Heart right ventricle (tissue), 16 donors: ENCODE data around the gene RGS12. TPM values are rescaled to one million over a fixed set of nuclear protein-coding genes. Genes with fewer than 3 reads are reported as not detected.

Experiments used
- ATAC-seq, 8 donors: fragments of 200-7000 bp; cut with Tn5 transposase; one replicate each; pipeline ENCODE4 v1.9.1; 2020; ENCODE audit warnings: mild to moderate bottlenecking in 8 of 8, moderate library complexity in 8 of 8, moderate number of reproducible peaks in 1 of 8
- DNase-seq, 2 donors: peaks; one replicate each; pipeline ENCODE4 v3.0.0-alpha.2; 2020
- H3K27ac ChIP-seq, 10 donors: fragments of 200-600 bp; sonication (generic) in 2 of 10; one replicate each; pipeline versions ENCODE4 v1.5.0 to v1.8.0; 2020 to 2022; ENCODE audit warnings: mild to moderate bottlenecking in 3 of 10
- H3K27me3 ChIP-seq, 7 donors: fragments of 200-600 bp; one replicate each; pipeline ENCODE4 v1.8.0; 2021 to 2022; ENCODE audit warnings: mild to moderate bottlenecking in 2 of 7
- H3K36me3 ChIP-seq, 9 donors: fragments of 200-600 bp; sonication (generic) in 1 of 9; one replicate each; pipeline versions ENCODE4 v1.5.0 to v1.8.0; 2020 to 2022; ENCODE audit warnings: mild to moderate bottlenecking in 2 of 9
- H3K4me1 ChIP-seq, 9 donors: fragments of 200-600 bp; sonication (generic) in 1 of 9; one replicate each; pipeline versions ENCODE4 v1.5.0 to v1.8.0; 2020 to 2022; ENCODE audit warnings: mild to moderate bottlenecking in 4 of 9
- H3K4me3 ChIP-seq, 10 donors: fragments of 200-600 bp; sonication (generic) in 2 of 10; one replicate each; pipeline versions ENCODE4 v1.5.0 to v1.8.0; 2020 to 2022; ENCODE audit warnings: mild to moderate bottlenecking in 7 of 10, moderate library complexity in 2 of 10
- H3K9me3 ChIP-seq, 11 donors: fragments of 200-600 bp in 10 of 11; sonication (generic) in 2 of 11; one replicate each; pipeline versions ENCODE4 v1.5.0 to v1.8.0; 2013 to 2022; ENCODE audit warnings: mild to moderate bottlenecking in 2 of 11, control low read depth in 1 of 11, moderate library complexity in 1 of 11
- CTCF ChIP-seq, 9 donors: fragments of 200-600 bp; sonication (generic) in 2 of 9; IDR thresholded peaks; one replicate each; pipeline versions ENCODE4 v1.5.0 to v1.8.0; 2021 to 2022; ENCODE audit warnings: antibody characterized with exemption in 9 of 9, mild to moderate bottlenecking in 5 of 9, moderate library complexity in 1 of 9
- WGBS, 2 donors: extraction: QIAGEN DNeasy Blood & Tissue Kit; methylation state at CpG; one replicate each; pipeline ENCODE4 v1.1.7; 2013; ENCODE audit warnings: inconsistent platforms in 1 of 2; 5-methylcytosine and 5-hydroxymethylcytosine counted together
- intact Hi-C, 10 donors: fragments of 100-400 bp; cut with DNase I; formaldehyde crosslinking; loops; one replicate each; pipeline versions ENCODE4 v1.11.1 to v1.14.2; 2022
- polyA plus RNA-seq, 2 donors: library from polyadenylated mRNA; stranded (reverse); fragments of 200-250 nt; gene quantifications; one replicate each; pipeline ENCODE4 v1.2.3, GENCODE V29; 2013
- total RNA-seq, 10 donors: library from RNA; stranded (reverse); fragmentation: NEBNext Ultra II Directional in 3 of 10; extraction: Animal tissue kit (Norgen Biotek cat#: 25700) in 3 of 10; gene quantifications; one replicate each; pipeline versions ENCODE4 v1.2.1 to v1.2.4, GENCODE V29; 2021 to 2023
- donor health status: Arrhythmogenic right ventricular cardiomyopathy.
- donor health status: ischemic (EF 13 %, LVEDD 7.1; RV severe dilation, severe dysfunction).
- donor health status: healthy with polysubstance abuse.
- donor health status: DM: no; HTN: yes; CAD: no.
- donor health status: DM: no; HTN: no; CAD: no.
- donor health status: ischemic (EF 25% LVEDD 6.9; RV normal size, moderate dysfunction).
- donor health status: ischemic (EF 25% LVEDD 5.7; RV mildly dilated, moderate dysfunction).
- donor health status: healthy.
- donor health status: DM: yes; HTN: yes; CAD: no.
- donor health status: Ischemic cardiomyopathy.
- donor health status: ischemic (EF 35%, LVEDD 5.7; RV mildly dilated, moderate dysfunction).
- donor health status: nonischemic (EF 11% LVEDD 7.7; RV severe dilation, severe dysfunction).
- donor health status: DM: yes; HTN: yes; CAD: no.
- donor health status: PGD.
- donor health status: ischemic (EF 29% LVEDD 5.4; RV normal size, mild dysfunction).
- donor health status: nonischemic (EF 23%, LVEDD 6.1; RV moderate dilation, normal function).

RGS12 gene
- total and polyA plus RNA-seq, 12 donors = 9.7 to 24.4 (median 13.1) TPM

DNA sequence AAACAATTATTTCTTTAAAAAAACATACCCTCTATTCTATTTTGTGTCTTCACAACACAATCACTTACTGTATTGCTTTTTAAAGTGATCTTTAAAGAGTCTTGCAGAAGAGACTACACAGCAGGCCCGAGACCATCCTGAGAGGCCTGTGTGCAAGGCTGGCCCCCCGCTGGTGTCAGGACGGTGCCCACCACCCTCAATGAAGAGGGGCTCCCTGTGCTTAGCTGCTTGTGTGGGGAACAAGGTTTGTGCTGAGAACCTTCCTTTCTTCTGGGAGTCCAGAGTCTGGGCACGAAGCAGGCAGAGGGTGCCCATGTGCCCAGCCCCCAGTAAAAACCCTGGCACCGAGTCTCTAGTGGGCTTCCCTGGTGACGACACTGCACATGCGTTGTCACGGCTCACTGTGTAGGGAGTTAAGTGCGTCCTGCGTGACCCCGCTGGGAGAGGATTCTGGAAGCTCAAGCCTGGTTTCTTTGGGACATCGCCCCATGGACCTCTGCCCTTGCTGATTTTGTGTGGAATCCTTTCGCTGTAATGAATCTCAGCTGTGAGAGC is 22.0 kb downstream of the RGS12 start:
- no peak for TF ChIP-seq CTCF (IDR thresholded peaks at IDR 0.05)
- WGBS, 2 donors = 93 to 98% methylated on average over 13 of the region's 13 CpGs
- intact Hi-C loops = no loop called here
- Histone ChIP-seq H3K4me3 (no peak overlapping the region), H3K4me1 (peaks cover 0 to 16% (median 2%) of the 10 kb centered on the region in 9 donors), H3K27me3 (no peaks in the 10 kb centered on the region), H3K9me3 (no peaks in the 10 kb centered on the region), H3K27ac (no peak overlapping the region), H3K36me3 (peaks cover 0 to 34% (median 6%) of the 10 kb centered on the region in 9 donors)
- no peak for DNase-seq
- ATAC-seq = no peak

- Histone ChIP-seq H3K9me3 (no peaks in the 10 kb centered on the region), H3K27me3 (no peaks in the 10 kb centered on the region), H3K4me3 (no peak overlapping the region), H3K27ac (no peak overlapping the region), H3K36me3 (peaks cover 0 to 34% (median 6%) of the 10 kb centered on the region in 9 donors), H3K4me1 (peaks cover 0 to 24% (median 10%) of the 10 kb centered on the region in 9 donors)
- DNase-seq (no peak), ATAC-seq (no peak)
- no peak for TF ChIP-seq CTCF (IDR thresholded peaks at IDR 0.05)
- WGBS, 2 donors = 89 to 94% methylated on average over 7 of the region's 7 CpGs
- intact Hi-C loops = no loop called here
Measured at GRCh38 chr4:3315566-3315965, 22.7 kb downstream of the RGS12 start.

DNA sequence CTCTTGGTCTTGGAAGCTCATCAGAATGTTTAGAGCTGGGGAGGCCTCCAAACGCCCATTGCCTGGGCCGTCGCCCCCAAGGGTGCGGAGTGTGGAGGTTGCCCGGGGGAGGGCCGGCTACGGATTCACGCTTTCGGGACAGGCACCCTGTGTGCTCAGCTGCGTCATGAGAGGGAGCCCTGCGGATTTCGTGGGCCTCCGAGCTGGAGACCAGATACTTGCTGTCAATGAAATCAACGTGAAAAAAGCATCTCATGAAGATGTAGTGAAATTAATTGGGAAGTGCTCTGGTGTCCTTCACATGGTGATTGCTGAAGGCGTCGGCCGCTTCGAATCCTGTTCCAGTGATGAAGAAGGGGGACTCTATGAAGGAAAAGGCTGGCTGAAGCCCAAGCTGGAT is 23.3 kb downstream of the RGS12 start:
- TF ChIP-seq CTCF (IDR thresholded peaks at IDR 0.05) = no peak
- ATAC-seq (no peak), DNase-seq (no peak)
- Histone ChIP-seq H3K4me3 (no peak overlapping the region), H3K36me3 (peaks cover 0 to 34% (median 6%) of the 10 kb centered on the region in 9 donors), H3K4me1 (peaks cover 0 to 30% (median 16%) of the 10 kb centered on the region in 9 donors), H3K9me3 (no peaks in the 10 kb centered on the region), H3K27me3 (no peaks in the 10 kb centered on the region), H3K27ac (no peak overlapping the region)
- intact Hi-C loops = no loop called here
- WGBS, 2 donors = 94 to 95% methylated on average over 18 of the region's 18 CpGs

GRCh38 chr4:3317011-3317655 is 24.3 kb downstream of the RGS12 start:
- H3K27ac ChIP-seq = no peak overlapping the region
- ATAC-seq = no peak
- peaks cover 4 to 40% (median 25%) of the 10 kb centered on the region in 9 donors for H3K4me1 ChIP-seq
- 95 to 97% methylated on average over 42 of the region's 42 CpGs for WGBS, 2 donors
- peaks cover 0 to 37% (median 6%) of the 10 kb centered on the region in 9 donors for H3K36me3 ChIP-seq
- TF ChIP-seq CTCF (IDR thresholded peaks at IDR 0.05) = no peak
- no peak for DNase-seq
- intact Hi-C loops = no loop called here
- H3K4me3 ChIP-seq = no peak overlapping the region
- no peaks in the 10 kb centered on the region for H3K9me3 ChIP-seq
- H3K27me3 ChIP-seq = no peaks in the 10 kb centered on the region
